Adipose tissue (tissue), 3 donors: ENCODE measurements around the gene CIDEA. TPM values are rescaled to one million over a fixed set of nuclear protein-coding genes. Genes with fewer than 3 reads are reported as not detected.

Experiments
- H3K27ac ChIP-seq: one replicate; pipeline ENCODE4 v1.5.1; 2013; ENCODE audit warnings: low read depth, low read length
- WGBS, 3 donors: extraction: QIAGEN DNeasy Blood & Tissue Kit; methylation state at CpG; one replicate each; pipeline ENCODE4 v1.1.7; 2013; 5-methylcytosine and 5-hydroxymethylcytosine counted together
- polyA plus RNA-seq, 3 donors: library from polyadenylated mRNA; stranded (reverse); fragments of 200-250 nt; gene quantifications; one replicate each; pipeline ENCODE4 v1.2.3, GENCODE V29; 2013
- donor health status: healthy with polysubstance abuse.
- donor health status: Bipolar disorder and iron deficiency.
- donor health status: healthy.

The CIDEA gene
- polyA plus RNA-seq, 3 donors = 27.2 to 527 (median 125) TPM

DNA sequence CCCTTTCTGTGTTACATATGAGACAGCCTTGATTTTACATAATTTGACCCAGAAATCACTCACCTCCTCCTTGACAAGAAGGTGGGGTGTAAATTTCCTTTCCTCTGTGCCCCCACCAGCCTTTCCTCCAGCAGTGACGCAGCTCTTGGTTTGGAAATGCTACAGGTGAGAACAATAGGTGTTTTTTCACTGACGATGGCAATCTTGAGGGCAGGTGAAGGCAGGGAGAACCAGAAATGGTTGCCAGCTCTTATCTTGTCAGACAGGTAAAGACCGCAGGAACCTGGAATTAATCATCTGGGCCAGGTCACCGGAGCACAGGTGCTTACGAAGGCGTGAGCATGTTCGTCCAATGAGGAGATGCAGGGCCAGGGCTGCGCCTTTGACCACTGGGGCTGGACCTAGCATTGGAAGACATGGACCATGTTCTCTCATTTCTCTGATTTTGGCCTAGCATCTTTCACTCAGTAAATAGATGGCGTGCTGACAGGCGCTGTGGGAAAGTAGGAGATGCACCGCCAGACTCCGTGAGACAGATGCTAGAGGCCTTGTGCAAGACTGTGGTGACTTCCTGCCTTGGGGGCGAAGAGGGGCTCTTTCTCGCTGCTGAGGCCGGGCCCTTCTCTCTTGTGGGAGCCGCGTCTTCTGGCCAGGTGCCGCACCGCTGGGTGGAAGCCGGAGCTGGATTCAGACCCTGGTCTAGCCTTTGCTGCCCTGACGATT lies 4.0 kb downstream of the CIDEA start:
- H3K27ac ChIP-seq = no peak overlapping the region
- WGBS, 3 donors = 74 to 88% (median 81%) methylated on average over 21 of the region's 21 CpGs

GRCh38 chr18:12258719-12259705 lies 4.9 kb downstream of the CIDEA start:
- H3K27ac ChIP-seq = no peak overlapping the region
- WGBS, 3 donors = 77 to 85% (median 83%) methylated on average over 29 of the region's 29 CpGs

DNA sequence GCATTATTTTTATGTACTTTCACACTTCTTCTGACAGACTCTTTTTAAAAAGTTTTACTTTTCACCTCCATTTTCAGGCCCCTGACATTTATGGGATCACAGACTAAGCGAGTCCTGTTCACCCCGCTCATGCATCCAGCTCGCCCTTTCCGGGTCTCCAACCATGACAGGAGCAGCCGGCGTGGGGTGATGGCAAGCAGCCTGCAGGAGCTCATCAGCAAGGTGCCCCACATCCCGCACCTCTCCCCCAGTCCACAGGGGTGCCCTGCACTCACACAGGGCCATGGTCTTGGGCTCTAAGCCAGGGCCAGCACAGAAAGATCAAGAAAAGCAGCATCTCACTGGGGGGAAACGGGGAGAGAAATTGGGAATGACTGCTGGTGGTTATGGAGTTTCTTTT lies 8.6 kb downstream of the CIDEA start:
- 86 to 88% (median 88%) methylated on average over 8 of the region's 8 CpGs for whole genome bisulfite sequencing, 3 donors
- H3K27ac ChIP-seq = no peak overlapping the region

- no peak overlapping the region for H3K27ac ChIP-seq
- WGBS, 3 donors = 57 to 72% (median 70%) methylated on average over 2 of the region's 2 CpGs
Observed at GRCh38 chr18:12264864-12265263, 10.7 kb downstream of the CIDEA start.

DNA sequence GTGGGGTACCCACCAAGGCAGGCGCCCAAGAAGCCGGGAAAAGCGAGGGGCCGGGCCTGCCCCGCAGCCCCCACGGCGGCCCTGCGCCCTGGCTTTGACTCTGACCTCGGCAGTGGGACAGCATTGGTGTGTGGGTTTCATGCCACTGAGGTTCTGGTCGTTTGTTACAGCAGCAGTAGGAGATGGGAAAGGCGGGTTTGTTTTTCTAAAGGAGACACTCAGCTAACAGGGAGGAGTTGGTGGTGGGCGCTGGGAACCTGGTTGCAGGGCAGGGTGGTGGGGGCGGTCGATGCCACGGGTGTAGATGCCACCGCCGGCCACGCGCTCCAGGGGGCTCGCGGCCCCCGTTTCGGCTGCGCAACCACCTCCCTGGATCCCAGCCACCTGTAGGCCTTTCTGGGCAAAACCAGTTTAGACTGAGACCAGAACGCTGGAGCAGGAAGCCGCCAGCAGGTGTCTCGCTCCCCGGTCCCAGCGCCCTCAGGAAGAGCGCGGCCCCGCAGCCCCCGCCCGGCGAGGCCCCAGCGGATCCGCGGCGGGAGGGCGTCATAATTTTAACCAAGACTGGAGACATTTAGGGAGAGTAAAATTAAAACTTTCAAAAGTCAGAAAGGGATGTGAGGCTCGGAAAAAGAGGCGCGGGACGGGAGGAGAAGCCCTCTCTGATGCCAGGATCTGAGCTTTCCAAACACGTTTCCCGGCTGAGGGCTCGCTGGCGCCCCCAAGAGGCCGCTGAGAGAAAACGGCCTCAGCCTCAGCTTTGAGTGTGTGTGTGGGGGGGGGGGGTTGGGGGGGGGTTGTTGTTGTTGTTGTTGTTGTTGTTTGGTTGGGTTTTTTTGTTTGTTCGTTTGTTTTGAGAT lies 17.4 kb downstream of the CIDEA start:
- 14 to 21% (median 21%) methylated on average over 50 to 51 of the region's 51 CpGs for WGBS, 3 donors

GRCh38 chr18:12274793-12275192 lies 20.6 kb downstream of the CIDEA start:
- H3K27ac ChIP-seq = no peak overlapping the region
- 95 to 97% (median 95%) methylated on average over 4 of the region's 4 CpGs for WGBS, 3 donors

More for the DNA sequence above, 17.4 kb downstream of the CIDEA start:
- no peak overlapping the region for H3K27ac ChIP-seq

DNA sequence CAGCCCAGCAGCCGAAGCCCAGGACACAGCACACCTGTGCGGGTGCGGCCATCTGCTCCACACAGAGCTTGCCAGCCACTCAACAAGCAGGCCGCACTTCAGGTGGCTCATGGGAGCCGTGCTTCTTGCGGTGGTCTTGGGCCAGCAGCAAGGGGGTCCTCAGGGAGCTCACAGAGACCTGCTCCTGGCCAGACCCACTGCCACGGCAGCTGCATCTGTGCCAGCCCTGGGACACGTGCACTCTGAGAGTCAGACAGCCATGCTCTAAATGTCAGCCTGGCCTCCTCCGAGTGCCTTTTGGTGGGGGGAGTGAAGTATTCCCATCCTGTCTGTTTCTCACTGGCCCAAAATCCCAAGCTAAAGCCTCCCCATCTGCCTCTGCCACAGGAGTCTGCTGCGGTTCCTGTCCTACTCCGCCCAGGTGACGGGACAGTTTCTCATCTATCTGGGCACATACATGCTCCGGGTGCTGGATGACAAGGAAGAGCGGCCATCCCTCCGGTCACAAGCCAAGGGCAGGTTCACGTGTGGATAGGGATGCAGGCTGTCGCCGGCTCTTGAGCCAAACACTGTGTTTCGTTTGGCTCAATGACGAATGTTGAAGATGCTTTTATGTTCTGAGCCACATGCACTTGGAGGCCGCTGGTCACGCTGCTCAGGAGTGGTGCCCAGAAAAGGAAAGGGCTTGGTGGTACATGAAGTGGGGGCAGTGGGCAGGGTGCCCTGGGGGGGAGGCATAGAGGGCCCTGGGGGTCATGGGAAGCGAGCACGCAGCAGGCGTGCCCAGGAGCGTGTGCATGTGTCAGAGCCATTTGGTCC lies 22.8 kb downstream of the CIDEA start:
- WGBS, 3 donors = 90 to 91% (median 90%) methylated on average over 26 of the region's 26 CpGs
- no peak overlapping the region for H3K27ac ChIP-seq

DNA sequence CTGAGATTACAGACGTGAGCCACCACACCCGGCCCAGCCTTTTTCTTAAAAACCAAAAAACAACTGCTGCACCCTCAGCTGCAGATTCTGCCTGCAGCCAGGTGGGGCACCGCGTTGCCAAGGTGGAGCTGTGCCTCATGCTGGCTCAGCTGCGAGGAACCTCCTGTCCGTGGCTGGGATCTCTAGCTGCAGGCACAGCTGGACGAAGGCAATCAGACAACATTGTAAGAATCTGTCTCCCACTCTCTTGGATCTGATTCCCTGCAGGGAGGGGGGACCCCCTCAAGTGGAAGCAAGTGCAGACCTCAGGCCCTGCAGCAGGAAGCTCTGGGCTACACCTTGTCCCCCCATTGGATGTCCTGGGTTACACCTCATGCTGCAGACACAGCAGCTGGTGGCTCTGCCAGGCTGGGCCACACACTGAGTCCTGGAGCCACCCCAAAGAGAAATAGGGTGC lies 24.1 kb downstream of the CIDEA start:
- WGBS, 3 donors = 67 to 81% (median 71%) methylated on average over 7 of the region's 7 CpGs
- H3K27ac ChIP-seq = no peak overlapping the region

DNA sequence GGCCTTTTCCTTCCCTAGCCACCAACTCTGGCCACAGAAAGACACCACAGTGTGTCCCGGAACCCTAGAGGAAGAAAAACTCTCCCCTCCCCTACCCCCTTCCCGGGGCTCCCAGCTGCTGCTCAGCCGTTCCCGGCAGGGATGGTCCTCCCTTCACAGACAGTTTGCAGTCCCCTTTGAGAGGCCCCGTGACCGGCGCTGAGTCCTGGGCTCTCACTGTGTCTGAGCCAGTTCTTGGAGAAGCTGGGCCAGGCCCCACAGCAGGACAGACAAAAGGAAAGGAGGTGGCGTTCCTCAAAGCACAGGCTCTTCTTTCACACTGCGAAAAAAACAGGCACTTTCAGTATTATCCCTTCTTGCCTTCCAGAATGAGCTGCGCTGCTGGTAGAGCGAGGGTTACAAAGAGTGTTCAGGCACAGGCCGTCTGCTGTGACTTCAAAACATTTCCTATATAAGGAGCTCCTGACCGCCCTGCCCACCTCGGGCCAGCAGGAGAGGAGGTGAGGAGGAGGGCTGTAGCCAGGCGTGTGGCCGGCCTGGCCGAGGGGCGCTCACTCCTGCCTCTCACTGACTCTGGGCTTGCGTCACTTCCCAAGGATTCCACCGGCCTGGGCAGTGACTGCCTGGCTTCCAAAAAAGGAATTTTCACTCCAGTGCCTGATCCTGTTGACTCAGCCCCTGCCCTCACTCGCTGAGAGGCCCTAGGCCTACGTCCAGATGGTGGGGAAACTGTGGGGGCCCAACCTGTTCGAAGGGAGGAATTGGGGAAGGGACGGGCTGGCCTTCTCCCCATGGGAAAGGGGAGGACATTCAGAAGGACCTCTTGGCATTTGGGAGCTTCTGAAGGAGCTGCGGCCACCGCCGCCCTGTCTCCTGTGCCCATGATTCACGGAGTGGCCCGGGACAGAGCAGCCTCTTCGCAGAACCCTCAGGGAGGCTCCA lies 24.9 kb downstream of the CIDEA start:
- WGBS, 3 donors = 28 to 65% (median 30%) methylated on average over 29 to 30 of the region's 30 CpGs
- H3K27ac ChIP-seq = peak overlapping the region; percentile 80

DNA sequence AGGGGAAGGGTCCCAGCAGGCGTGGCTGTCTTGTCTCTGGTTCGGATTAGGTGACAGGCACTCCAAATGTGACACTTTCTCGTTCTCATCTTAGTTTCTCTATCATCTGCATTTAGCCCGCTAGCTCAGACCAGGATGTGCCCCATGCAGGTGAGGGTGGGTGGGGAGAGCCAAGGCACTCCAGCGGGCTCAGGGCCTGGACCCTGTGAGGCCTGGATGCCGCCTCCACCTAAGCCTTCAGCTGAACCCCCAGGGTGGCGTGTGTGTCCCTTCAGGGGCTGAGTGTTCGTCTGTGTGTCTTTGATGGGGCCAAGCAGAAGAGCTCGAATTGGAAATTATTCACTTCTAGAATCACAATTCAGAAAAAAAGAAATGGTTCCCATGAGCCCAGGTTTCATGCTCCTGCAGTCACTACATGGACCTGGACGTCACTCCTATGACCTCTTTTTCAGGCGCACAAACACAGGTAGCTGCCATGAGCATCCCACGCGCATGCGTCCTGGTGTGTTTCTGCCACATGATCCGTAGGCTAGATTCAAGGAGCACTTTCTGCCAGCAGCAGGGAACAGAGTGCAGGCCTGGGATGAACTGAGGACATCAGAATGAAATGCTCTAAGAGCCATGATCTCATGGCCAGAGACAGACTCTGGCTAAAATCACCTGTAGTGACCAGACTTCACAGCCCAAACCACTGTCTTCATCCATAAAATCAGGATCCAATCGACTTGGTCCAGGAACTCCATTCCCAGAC lies 25.8 kb downstream of the CIDEA start:
- 90 to 91% (median 90%) methylated on average over 16 of the region's 16 CpGs for WGBS, 3 donors
- peak overlapping the region; percentile 45 for H3K27ac ChIP-seq

DNA sequence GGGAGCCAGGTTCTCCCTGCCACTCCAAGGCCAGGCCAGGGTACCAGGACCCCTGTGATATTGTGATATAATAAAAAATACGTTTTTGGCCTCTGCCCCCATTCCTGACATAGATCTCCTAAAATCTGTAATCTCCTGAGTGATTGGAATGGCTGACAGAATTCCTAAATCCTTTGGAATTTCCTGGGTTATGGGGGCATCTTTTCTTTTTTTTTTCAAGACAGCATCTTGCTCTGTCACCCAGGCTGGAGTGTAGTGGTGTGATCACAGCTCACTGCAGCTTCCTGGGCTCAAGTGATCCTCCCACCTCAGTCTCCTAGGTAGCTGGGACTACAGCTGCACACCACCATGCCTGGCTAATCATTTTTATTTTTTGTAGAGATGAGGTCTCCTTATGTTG lies 27.7 kb downstream of the CIDEA start:
- H3K27ac ChIP-seq = no peak overlapping the region
- 40 to 70% (median 69%) methylated on average over 1 of the region's 1 CpG for WGBS, 3 donors

DNA sequence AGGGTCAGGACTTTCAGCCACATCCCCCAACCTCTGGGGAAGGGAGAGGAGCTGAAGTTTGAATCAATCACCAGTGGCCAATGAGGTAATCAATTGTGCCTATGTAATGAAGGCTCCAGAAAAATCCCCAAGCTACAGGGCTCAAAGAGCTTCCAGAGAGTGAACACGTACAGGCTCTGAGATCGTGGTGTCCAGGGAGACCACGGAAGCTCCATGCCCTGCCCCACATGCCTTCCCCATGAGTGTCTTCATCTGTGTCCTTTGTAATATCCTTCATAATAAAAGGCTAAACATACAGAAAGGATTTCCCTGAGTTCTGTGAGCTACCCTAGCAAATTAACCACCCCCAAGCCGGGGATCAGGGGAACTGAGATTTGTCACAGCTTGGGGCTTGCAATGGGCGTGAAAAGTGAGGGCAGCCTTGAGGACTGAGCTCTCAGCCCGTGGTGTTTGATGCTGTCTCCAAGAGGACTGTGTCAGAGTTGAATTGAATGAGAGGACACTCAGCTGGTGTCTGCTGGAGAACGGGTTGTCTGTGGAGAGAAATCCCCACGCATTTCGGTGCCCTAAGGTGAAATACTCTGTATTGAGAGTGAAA lies 28.4 kb downstream of the CIDEA start:
- H3K27ac ChIP-seq = no peak overlapping the region
- 71 to 79% (median 76%) methylated on average over 9 of the region's 9 CpGs for WGBS, 3 donors

- 46 to 78% (median 75%) methylated on average over 6 of the region's 6 CpGs for WGBS, 3 donors
- H3K27ac ChIP-seq = no peak overlapping the region
Observed at GRCh38 chr18:12283256-12283655, 29.1 kb downstream of the CIDEA start.

DNA sequence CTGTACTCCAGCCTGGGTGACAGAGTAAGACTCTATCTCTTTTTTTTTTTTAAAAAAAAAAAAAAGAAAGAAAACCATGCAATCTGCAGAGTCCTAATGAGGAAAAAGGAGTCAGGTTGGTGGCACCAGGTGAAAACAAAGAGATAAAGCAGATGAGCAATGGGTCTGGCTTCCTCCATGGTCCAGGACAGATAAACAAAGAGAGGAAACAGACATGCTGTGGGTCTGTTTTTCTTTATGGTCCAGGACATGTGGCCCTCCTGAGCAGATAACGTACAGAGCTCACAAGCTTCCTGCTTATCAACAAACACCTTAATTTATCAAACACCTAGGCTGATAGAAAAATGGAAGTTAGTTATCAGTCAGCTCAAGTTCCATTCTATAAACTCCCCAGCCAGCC lies 29.5 kb downstream of the CIDEA start:
- WGBS, 3 donors = 53 to 55% (median 53%) methylated on average over 1 of the region's 1 CpG
- H3K27ac ChIP-seq = no peak overlapping the region

DNA sequence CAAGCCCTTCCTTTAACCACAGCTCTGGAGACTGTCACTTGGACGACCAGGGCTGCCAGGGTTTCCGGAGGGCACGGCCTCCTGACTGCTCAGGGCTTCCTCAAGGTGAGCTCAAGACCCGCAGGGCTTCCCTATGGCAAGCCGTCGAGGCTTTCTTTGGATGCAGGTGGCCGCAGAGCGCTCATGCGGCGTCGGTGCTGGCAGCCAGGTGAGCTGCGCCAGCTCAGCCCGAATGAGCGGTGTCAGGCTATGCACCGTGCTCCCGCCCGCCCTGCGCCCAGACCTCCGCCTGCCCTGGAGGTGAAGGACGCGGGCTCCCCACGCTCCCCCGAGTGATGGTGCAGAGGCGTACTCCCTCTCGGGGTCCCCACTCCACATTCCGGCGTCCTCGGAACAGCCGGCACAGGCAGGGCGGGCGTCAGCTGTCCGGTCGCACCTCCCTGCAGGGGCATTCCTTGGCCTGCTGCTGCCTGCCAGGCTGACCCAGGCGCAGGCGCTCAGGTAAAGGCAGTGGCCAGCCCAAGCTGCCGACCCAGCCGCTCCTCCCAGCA lies 33.0 kb downstream of the CIDEA start:
- H3K27ac ChIP-seq = no peak overlapping the region
- 26 to 47% (median 37%) methylated on average over 36 to 37 of the region's 37 CpGs for WGBS, 3 donors
